ENCODE data around the gene ENTREP3. TPM values are rescaled to one million over a fixed set of nuclear protein-coding genes. Genes with fewer than 3 reads are reported as not detected.
"Not testable (repeated sequence)": the region's sequence is repeated elsewhere in the genome, so short reads cannot be mapped to it uniquely, and the experiment has no call there.

Gene ENTREP3
- total RNA-seq, 1 donor from 2014 or later = 54.1 TPM

- no peak overlapping the region for H3K4me3 Mint-ChIP-seq (ENCODE audit: unreplicated experiment)
- DNase-seq (ENCODE audit: low spot score) = no peak
- TF ChIP-seq CTCF (IDR thresholded peaks at IDR 0.05; ENCODE audit: unreplicated experiment) = no peak
- peak overlapping the region; percentile 91 for H3K27ac Mint-ChIP-seq (ENCODE audit: unreplicated experiment)
- peaks cover 6% of the 10 kb centered on the region for H3K36me3 Mint-ChIP-seq (ENCODE audit: low read depth, unreplicated experiment)
- peaks cover 30% of the 10 kb centered on the region for H3K4me1 Mint-ChIP-seq (ENCODE audit: unreplicated experiment)
- H3K27me3 Mint-ChIP-seq (ENCODE audit: unreplicated experiment) = peaks cover 8% of the 10 kb centered on the region
- H3K9me3 Mint-ChIP-seq (ENCODE audit: unreplicated experiment) = no peaks in the 10 kb centered on the region
Measured at GRCh38 chr1:155219592-155220031, 35.7 kb downstream of the ENTREP3 start.

- Mint-ChIP-seq H3K27ac (ENCODE audit: unreplicated experiment) (peak overlapping the region; percentile 80), H3K36me3 (ENCODE audit: low read depth, unreplicated experiment) (peaks cover 6% of the 10 kb centered on the region), H3K4me3 (ENCODE audit: unreplicated experiment) (no peak overlapping the region), H3K9me3 (ENCODE audit: unreplicated experiment) (no peaks in the 10 kb centered on the region), H3K4me1 (ENCODE audit: unreplicated experiment) (peaks cover 30% of the 10 kb centered on the region), H3K27me3 (ENCODE audit: unreplicated experiment) (peaks cover 8% of the 10 kb centered on the region)
- DNase-seq (ENCODE audit: low spot score) = peak; percentile 20
- no peak for TF ChIP-seq CTCF (IDR thresholded peaks at IDR 0.05; ENCODE audit: unreplicated experiment)
Measured at GRCh38 chr1:155218854-155219591, 36.3 kb downstream of the ENTREP3 start.

- H3K4me3 Mint-ChIP-seq (ENCODE audit: unreplicated experiment) = peak overlapping the region; percentile 43
- not testable (repeated sequence) for H3K27ac Mint-ChIP-seq (ENCODE audit: unreplicated experiment); DNase-seq (ENCODE audit: low spot score); H3K27me3 Mint-ChIP-seq (ENCODE audit: unreplicated experiment); H3K9me3 Mint-ChIP-seq (ENCODE audit: unreplicated experiment); H3K36me3 Mint-ChIP-seq (ENCODE audit: low read depth, unreplicated experiment)
- peaks cover 25% of the 10 kb centered on the region for H3K4me1 Mint-ChIP-seq (ENCODE audit: unreplicated experiment)
Measured at GRCh38 chr1:155214702-155215101, 40.6 kb downstream of the ENTREP3 start.

GRCh38 chr1:155212051-155212440 is 43.2 kb downstream of the ENTREP3 start:
- H3K27me3 Mint-ChIP-seq (ENCODE audit: unreplicated experiment) = peaks cover 17% of the 10 kb centered on the region
- H3K27ac Mint-ChIP-seq (ENCODE audit: unreplicated experiment); H3K9me3 Mint-ChIP-seq (ENCODE audit: unreplicated experiment); DNase-seq (ENCODE audit: low spot score); H3K4me3 Mint-ChIP-seq (ENCODE audit: unreplicated experiment): not testable (repeated sequence)
- peaks cover 31% of the 10 kb centered on the region for H3K4me1 Mint-ChIP-seq (ENCODE audit: unreplicated experiment)
- peaks cover 15% of the 10 kb centered on the region for H3K36me3 Mint-ChIP-seq (ENCODE audit: low read depth, unreplicated experiment)

- peaks cover 35% of the 10 kb centered on the region for H3K4me1 Mint-ChIP-seq (ENCODE audit: unreplicated experiment)
- not testable (repeated sequence) for DNase-seq (ENCODE audit: low spot score); H3K9me3 Mint-ChIP-seq (ENCODE audit: unreplicated experiment); H3K27ac Mint-ChIP-seq (ENCODE audit: unreplicated experiment)
- peak overlapping the region; percentile 65 for H3K4me3 Mint-ChIP-seq (ENCODE audit: unreplicated experiment)
- peaks cover 21% of the 10 kb centered on the region for H3K27me3 Mint-ChIP-seq (ENCODE audit: unreplicated experiment)
- H3K36me3 Mint-ChIP-seq (ENCODE audit: low read depth, unreplicated experiment) = peaks cover 15% of the 10 kb centered on the region
Measured at GRCh38 chr1:155211381-155212050, 43.8 kb downstream of the ENTREP3 start.

GRCh38 chr1:155210314-155211104 is 44.8 kb downstream of the ENTREP3 start:
- Mint-ChIP-seq H3K27ac (ENCODE audit: unreplicated experiment) (peak overlapping the region; percentile 38), H3K27me3 (ENCODE audit: unreplicated experiment) (peaks cover 21% of the 10 kb centered on the region)

More at GRCh38 chr1:155210314-155211104, 44.8 kb downstream of the ENTREP3 start:
- DNase-seq (ENCODE audit: low spot score) = no peak
- peak overlapping the region; percentile 96 for H3K4me3 Mint-ChIP-seq (ENCODE audit: unreplicated experiment)
- no peak for TF ChIP-seq CTCF (IDR thresholded peaks at IDR 0.05; ENCODE audit: unreplicated experiment)
- H3K36me3 Mint-ChIP-seq (ENCODE audit: low read depth, unreplicated experiment) = peaks cover 15% of the 10 kb centered on the region
- H3K9me3 Mint-ChIP-seq (ENCODE audit: unreplicated experiment) = no peaks in the 10 kb centered on the region
- peaks cover 35% of the 10 kb centered on the region for H3K4me1 Mint-ChIP-seq (ENCODE audit: unreplicated experiment)

Measured in endothelial cell (in vitro differentiated cells).